Measurements from ENCODE around the gene IGFBP1.
"Not testable (repeated sequence)": the region's sequence is repeated elsewhere in the genome, so short reads cannot be mapped to it uniquely, and the experiment has no call there.

IGFBP1 gene

DNA sequence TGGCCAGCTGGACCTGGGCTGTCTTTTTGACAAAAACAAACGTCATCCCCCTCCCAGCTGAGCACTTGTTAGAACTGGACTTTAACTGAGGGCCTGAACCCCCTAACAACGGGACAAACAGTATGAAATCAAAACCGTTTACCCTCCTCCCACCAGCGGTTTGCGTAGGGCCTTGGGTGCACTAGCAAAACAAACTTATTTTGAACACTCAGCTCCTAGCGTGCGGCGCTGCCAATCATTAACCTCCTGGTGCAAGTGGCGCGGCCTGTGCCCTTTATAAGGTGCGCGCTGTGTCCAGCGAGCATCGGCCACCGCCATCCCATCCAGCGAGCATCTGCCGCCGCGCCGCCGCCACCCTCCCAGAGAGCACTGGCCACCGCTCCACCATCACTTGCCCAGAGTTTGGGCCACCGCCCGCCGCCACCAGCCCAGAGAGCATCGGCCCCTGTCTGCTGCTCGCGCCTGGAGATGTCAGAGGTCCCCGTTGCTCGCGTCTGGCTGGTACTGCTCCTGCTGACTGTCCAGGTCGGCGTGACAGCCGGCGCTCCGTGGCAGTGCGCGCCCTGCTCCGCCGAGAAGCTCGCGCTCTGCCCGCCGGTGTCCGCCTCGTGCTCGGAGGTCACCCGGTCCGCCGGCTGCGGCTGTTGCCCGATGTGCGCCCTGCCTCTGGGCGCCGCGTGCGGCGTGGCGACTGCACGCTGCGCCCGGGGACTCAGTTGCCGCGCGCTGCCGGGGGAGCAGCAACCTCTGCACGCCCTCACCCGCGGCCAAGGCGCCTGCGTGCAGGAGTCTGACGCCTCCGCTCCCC is at the start of gene IGFBP1:
Gene IGFBP1, plus strand, starts transcription at position 304 of the 808 bp plus-strand sequence. Its CDS starts 165 bp downstream, at position 469.
- no peak for DNase-seq

DNA sequence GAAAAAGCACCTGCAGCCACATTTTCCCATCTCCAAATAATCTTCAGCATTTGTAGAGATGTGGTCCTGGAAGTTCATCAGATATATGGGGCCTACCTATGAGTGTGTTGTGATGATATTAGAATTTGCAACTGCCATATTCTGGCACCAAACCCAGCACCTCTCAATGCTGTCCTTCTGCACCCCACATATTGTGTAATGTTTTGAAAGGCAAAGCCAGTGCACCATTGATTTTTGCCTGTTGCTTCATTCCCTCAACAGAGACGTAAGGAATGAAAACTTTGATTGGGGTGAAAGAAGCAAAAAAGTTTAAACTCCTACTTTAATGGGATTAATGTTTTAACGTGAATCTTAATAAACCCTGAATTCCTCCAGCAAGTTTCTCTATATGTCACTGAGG is 49.4 kb upstream of the IGFBP1 start:
- not testable (repeated sequence) for DNase-seq

DNA sequence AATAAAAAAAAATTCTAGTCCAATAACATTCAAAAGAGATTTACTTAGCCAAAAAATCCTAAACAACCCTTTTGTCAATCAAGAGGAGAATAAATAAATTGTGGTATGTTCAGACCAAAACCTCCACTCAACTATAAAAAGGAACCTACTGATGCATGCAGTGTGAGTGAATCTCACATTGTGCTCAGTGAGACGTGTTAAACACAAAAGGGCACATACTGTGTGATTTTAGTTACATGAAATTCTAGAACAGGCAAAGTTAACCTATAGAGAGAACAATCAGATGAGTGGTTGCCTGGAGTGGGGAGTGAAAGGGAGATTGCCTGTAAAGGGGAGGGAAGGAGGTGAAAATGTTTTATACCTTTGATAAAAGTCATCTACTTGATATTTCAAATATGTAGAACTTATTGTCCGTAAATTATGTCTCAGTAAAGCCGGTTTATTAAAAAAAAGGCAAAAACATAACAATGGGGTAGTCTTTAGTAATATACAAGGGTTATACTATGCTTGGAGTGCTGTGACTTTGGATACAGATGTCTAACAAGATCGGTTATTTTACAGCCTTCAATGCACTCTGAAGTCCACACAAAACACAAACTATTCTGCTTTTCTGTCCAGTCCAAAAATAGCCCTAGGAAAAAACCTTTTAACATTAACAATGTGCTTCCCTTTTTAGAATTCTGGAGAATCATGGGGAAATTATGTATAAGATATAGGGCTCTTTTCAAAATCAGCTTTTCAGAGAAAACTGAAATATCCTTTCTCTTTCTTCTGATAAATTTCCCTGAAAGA is 46.2 kb upstream of the IGFBP1 start:
- DNase-seq: not testable (repeated sequence)

DNA sequence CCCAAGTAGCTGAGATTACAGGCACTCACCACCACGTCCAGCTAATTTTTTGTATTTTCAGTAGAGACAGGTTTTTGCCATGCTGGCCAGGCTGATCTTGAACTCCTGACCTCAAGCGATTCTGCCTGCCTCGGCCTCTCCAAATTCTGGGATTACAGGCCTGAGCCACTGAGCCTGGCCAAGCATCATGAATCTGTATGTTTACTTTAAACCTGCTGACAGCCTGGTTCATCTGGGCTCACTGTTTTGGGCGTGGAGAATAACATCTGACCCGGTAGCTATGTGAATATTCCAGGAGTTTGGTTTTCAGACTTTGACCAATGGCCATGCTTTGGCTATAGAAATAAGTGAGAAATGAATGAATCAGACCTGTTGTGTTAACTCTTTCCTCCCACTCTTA is 41.8 kb upstream of the IGFBP1 start:
- DNase-seq: not testable (repeated sequence)

DNA sequence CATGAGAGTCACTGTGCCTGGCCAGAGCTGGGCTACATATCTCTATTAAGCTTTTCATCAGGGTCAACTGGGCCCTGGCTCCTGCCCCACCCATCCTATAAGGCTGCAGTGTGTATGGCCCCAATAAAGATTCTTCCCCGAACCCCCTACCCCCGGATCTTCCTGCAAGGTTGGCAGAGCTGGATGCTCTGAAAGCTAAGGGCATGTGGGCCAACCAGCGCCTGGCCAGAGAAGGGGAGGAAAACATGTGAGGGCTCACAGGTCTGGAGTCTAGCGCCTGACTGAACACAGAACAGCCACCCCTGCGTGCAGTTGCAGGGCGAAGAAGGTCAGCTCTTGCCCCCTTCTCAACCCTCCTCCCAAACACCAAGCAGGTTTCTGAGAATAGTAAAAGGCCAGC is 39.6 kb upstream of the IGFBP1 start:
- DNase-seq: not testable (repeated sequence)

DNA sequence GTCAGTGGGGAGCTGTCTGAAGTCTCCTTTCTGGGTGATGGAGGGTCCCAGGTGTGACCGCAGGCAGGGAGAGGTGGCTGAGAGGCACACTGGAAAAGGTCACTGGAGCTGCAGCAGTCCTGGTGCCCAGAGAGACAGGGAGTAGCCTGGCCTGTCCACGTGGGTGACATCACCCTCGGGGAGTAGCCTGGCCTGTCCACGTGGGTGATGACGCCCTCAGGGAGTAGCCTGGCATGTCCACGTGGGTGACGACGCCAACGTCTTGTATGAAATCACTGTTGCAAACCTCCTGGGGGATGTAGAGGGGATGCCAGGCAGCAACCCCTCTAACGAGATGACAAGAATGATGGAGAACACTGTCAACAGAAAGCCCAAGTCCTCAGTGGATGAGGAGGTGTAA is 35.3 kb upstream of the IGFBP1 start:
- DNase-seq: not testable (repeated sequence)

DNA sequence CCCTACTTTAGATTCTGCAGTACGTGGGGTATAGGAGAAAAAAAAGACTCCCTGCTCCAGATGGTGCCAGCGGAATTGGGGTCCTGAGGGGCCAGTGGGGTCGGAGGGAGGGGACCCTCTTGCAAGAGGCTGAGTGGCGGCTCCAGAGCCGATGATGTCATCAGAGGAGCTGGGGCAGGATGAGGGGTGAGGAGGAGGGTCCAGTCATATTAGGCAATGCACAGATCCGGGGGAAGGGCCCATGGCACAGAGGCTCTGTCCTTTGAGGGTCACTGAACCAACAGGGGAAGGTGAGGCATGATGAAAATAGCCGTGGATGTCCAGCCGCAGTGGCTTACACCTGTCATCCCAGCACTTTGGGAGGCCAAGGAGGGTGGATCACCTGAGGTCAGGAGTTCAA is 34.8 kb upstream of the IGFBP1 start:
- DNase-seq: not testable (repeated sequence)

DNA sequence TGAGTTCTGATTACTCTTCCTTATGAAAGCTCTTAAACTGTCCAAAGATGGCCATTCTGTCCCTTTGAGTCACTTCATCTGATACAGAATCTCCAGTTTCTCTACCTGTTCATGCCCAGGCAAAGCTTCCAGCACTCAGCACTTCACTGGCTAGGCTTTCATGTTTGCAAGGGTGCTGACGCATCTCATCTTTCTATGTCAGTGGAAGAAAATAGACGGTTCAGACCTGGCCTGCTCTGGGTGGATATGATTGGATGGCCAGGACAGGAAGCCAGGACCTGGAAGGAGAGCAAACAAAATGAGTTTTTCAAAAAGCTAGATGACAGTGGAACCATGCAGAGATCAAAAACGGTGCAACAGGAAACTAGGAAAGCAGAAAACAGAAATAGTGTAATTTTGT is 32.6 kb upstream of the IGFBP1 start:
- not testable (repeated sequence) for DNase-seq

DNA sequence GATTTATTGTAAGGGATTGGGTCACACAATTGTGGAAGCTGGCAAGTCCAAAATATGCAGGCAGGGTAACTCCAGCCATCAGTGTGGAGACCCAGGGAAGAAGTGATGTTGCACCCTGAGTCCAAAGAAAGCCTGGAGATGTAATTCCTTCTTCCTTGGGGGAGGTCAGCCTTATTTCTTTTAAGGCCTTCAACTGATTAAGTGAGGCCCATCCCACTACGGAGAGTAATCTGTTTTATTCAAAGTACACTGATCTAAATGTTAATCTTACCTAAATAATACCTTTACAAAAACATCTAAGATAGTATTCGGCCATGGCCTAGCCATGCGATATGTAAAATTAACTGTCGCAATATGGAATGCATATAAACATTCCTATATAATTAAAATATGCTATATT is 31.4 kb upstream of the IGFBP1 start:
- not testable (repeated sequence) for DNase-seq

DNA sequence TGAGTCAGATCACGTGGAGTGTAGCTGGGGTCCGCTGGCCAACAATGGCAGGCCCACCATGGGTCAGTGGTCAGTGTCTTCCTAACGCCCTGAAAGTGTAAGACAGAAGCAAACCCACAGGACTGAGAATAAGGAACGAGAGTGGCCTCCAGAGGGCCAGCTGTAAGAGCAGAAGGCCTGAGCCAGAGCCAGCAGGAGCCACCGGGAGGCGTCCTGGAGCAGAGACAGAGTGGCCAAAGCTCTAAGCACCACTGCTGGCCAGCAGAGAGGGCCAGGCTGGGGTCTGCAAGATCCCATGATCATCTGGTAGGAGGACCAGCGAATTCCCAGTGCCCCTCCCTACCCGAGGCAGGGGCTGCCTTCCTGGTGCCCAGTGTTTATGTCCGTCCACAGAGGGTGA is 24.6 kb upstream of the IGFBP1 start:
- no peak for DNase-seq

DNA sequence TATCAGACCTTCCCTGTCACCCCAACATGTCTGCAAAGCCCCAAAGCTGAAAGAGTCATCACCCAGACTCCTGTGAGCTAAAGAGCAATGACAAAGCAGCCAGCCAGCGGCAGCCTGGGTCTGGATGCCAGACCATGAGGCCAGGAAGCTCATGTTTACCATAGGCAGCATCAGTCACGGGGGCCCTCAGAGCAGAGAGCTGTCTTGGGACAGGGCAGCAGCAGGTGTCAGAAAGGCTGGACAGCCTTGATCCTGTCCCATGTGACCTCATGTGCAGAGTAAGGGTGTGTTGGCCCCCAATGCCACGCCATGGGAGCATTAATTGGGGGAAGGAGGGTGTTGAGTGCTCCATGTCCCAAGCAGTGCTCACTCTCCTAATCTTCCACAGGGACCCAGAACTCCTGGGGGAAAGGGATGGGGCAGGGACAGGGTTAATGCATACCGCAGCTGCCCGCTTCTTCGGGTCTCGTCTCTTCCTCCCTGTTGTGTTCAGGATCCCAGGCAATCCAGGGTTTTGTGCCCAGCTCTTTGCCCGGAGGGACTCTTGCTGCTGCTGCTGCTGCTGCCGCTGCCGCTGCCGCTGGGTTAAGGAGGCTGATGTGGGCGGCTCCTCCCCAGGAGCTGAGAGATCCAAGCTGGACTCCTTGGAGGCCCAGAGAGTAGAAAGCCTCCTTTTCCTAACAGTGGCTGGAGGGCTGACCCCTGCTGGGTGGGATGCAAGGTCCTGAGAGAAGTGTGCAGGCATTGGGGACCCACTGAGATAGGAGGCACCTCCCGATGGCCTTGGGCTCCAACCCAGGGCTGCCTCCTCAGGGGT is 22.5 kb upstream of the IGFBP1 start:
- DNase-seq: no peak

DNA sequence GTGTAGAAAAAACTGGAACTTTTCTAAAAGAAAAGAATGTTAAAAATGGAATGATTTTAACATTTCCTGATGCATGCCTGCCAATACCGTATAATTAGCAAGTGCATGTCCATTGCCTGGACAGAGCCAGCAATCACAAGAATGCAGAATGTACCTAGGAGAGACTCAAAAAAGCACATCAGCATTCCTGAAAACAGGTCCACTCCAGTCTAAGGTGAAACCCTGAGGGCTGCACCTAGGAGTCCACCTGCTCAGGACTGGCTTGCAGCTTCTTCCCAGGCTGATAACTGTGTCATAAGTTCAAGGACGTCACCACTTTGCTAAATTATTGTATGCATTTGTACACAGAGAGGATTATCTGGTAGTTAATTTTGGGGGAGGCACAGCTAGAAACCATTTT is 20.8 kb upstream of the IGFBP1 start:
- DNase-seq: no peak

DNA sequence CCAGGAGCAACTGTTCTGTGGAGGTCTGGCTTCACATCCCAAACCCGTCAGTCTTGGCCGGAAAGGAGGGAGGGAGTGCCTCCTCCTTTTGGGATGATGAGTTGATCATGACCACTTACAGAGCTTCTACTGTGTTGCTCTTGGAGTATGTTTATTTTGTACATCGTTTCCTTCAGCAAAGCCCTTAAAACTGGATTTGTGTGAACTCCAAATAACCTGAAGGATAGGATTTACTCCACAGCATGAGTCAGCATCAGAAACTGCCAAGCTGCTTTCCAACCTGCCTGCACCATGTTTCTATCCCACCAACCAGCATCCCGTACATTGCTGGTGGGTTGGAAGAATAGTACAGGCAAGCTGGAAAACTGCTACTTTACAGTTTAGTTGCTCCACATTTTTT is 18.9 kb upstream of the IGFBP1 start:
- no peak for DNase-seq

DNA sequence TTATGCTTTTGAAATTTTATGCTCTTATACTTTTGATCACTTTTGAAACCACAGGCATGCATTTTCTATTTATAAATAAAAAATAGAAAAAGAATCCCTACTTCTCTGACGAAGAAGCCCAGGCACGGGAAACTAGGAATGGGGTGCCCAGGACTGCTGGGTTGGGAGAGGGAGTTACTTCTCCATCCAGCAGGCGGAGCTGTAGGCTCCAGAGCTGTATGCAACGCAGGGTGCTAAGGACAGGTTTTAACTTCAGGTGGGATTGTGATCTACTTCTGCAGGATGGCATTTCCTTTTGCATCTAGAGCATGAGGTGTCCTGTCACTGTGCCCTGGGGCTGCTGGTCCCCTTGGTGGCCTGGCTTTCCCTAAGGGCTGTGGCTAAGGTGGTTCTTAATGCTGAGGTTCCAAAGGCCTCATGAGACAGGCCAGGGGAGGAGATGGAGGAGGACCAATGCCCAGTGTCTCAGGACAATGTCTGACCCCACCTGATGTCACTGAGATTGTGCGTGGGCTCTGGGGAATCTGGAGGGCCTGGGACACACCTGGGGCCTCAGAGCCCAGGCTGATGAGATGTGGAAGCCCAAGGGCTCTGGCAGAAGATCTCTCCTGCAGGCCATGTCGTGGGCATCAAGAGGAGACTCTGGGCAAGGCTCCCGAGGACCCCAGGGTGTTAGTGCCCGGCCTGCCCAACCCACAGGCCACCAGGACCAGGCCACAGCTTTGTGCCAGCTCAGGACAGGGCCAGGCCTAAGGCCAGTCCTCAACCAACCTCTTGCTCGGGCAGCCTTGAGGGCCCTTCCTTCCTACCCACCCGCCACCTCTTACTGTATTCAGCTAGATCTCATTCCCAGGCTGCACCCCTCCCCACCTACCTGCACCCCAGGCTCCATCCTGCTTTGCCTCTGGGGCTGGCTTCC is 15.9 kb upstream of the IGFBP1 start:
- no peak for DNase-seq

DNA sequence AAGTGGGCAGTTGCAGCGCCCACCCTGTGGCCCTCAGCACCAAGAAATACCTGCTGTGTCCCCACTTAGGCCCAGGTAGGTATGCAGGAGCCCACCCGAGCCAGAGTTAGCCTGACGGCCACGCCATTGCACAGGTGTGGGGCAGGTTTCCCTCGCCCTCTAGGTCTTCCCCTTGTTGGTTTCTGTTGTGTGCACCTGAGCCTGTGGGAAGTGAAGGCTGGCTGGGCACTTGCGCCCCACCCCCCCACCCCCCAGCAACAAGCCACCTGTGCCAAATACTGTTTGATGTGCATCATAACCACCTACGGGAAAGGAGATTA is 15.3 kb upstream of the IGFBP1 start, which contains the start of gene CCDC201:
Gene CCDC201, minus strand, starts transcription at position 48 of the 320 bp plus-strand sequence. CDS start 75 bp downstream, outside the sequence.
- no peak for DNase-seq

DNA sequence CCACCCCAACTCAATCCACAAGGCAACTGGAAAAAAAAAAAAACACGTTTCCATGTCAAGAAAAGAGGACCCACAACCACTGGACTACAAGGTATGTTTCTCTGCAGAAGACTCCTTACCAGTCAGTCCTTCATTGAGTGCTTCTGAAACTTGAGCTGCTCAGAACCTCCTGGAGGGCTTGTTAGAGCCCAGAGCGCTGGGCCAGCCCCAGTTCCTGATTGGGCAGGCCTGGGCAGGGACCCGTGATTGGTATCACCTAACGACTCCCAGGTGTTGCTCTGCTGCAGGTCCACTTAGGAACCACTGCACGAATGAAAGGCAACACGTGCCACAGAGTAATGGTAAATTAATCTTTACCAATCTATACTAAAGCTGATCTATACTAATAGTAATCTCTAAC is 14.9 kb upstream of the IGFBP1 start:
- DNase-seq: no peak

DNA sequence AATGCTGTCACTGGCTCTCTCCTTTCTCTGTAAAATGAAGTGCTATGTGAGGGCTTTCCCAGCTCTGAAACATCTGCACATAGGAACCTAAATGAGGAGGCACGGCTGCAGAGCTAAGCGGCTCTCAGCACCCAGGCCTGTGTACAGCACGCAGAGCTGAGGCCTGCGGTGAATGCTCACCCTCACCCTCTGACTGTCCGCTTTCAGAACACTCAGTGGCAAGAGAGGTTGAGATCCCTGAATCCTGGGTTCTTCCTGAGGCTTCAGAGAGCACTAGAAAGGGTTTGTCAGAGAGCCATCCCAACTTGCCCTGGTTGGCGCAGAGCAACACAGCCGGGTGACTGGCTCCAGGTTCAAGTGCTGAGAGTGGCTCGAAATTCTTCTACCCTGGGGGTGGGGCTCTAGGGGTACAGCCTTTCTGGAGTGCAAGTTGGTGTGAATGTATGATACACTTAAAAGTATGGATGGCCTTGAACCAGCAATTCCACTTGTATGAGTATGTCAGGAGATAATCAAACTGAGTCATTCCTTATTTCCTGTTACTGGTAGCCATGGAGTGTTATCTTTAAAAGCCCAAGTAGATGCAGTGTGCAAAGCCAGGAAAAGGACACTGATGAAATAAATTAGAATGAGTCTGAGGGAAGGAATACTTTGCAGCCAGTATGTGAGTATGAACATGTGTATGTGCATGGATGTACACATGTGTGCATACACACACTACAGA is 13.7 kb upstream of the IGFBP1 start:
- DNase-seq: no peak

DNA sequence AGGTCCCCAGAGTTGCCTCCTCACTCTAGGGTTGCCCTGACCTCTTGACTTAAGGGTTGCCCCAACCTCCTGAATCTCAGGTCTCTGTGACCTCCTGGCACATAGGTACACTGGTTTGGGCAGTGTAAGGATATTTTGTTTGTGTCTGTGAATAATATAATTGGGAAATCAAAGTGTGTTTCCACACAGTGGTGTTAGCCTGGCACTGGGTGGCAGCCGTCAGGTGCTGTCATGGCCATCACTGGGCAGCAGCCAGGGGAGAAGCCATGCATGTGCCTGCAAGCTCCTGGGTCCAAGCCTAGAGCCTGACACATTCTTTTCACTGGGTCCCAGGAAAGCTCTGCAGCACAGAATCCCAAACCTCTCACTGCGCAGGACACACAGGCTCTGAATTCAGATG is 11.8 kb upstream of the IGFBP1 start:
- no peak for DNase-seq

DNA sequence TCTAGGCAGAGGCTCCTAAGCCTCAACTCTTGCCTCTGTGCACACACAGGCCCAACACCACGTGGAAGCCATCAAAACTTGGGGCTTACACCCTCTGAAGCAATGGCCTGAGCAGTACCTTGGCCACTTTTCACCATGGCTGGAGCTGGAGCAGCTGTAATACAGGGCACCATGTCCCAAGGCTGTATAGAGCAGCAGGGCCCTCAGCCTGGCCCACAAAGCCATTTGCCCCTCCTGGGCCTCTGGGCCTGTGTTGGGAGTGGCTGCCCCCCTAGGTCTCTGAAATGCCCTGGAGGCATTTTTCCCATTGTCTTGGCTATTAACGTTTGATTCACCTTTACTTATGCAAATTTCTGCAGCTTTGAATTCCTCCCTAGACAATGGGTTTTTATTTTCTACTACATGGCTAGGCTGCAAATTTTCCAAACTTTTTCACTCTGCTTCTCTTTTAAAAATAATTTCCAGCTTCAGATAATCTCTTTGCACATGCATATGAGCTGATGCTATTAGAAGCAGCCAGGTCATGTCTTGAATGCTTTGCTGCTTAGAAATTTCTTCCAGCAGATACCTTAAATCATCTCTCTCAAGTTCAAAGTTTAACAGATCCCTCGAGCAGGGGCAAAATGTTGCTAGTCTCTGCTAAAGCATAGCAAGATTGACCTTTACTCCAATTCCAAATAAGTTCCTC is 9.7 kb upstream of the IGFBP1 start:
- no peak for DNase-seq

DNA sequence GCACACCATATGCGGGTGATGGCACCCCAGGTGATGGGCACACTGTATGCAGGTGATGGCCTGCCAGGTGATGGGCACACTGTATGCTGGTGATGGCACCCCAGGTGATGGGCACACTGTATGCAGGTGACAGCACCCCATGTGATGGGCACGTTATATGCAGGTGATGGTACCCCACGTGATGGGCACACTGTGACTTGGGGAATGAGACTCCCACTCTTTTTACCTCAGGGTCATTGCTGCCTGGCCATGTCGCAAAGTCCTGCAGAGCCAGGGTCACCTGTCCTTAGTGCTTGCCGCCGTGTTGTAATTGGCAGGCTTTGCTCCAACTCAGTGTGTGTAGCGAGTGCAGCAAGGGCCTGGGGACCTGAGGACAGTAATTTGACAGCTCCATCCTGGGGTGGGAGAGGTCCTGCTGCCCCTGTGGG is 7.8 kb upstream of the IGFBP1 start:
- no peak for DNase-seq

DNA sequence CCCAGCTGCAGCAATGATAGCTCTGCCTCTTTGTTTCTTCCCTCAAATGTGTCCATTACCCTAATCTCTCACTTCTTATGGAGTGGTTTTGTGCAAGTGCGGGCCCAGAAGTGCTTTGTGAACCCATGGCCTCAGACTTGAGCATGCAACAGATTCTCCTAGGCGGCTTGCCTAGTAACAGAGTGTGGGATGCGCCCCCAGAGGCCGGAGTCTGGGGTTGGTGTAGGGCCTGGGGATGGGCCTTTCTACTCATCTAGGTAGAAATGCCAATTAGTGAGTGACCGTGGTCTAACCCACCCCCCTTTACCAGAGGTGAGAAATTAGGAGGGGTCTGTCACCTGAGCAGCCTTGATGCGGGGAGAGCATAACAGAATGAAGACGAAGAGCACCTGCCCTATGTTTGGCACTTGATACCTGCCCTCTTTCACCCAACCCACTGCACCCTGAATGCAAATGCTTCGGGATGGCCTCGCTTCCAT is 7.0 kb upstream of the IGFBP1 start:
- no peak for DNase-seq

All from stimulated activated CD4-positive, alpha-beta T cell treated with anti-CD3 and anti-CD28 coated beads, Interleukin-4, amount 100 ng/mL, for 24 hours (primary cell).